TTC549 (cell line): ENCODE measurements around the gene ZDHHC15.
"Not testable (repeated sequence)": the region's sequence is repeated elsewhere in the genome, so short reads cannot be mapped to it uniquely, and the experiment has no call there.

Experiments
- FAIRE-seq: peaks from 2 replicates; lab custom pipeline; 2012; peaks lifted over from hg19 to GRCh38; lab: Jason Lieb, UNC

ZDHHC15 gene, protein sequence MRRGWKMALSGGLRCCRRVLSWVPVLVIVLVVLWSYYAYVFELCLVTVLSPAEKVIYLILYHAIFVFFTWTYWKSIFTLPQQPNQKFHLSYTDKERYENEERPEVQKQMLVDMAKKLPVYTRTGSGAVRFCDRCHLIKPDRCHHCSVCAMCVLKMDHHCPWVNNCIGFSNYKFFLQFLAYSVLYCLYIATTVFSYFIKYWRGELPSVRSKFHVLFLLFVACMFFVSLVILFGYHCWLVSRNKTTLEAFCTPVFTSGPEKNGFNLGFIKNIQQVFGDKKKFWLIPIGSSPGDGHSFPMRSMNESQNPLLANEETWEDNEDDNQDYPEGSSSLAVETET

DNA sequence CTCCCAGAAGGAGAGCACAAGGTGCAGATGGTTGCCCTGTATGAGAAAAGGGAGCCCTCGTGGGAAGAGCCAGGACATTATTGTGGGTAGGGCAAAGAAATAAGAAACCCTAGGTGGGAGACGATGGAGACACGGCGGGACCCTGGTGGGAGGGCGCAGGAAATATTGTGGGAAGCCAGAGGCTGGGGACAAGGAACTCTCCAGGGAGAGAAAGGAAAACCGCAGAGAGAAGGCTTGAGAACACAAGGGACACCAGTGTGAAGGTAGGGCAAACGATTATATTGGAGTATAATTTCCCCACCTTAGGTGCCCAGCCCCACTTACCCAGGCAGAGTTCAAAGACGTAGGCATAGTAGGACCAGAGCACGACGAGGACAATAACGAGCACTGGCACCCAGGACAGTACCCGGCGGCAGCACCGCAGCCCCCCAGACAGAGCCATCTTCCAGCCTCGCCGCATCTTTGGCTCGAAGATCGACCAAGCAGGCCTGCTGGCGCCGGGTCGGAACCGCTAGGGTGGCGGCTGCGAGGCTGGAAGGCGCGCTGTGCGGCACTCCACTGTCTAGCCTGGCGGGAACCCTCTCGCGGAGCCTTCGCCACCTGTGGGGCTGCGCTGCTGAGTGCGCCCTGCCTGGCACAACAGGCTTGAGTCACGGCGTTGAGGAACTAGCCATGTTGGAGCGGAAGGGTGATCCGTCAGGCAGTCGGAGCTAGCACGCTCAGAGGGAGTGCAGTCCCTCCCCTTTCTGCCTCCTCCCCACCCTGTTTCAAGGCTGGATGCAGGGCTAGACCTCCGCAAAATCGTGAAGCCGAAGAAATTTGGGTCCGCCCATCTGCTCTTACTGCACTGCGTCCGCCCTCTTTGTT, at the start of gene ZDHHC15:
TSS of gene ZDHHC15 (minus strand) at position 473 of the 867 bp plus-strand sequence. CDS start at position 460, 13 bp downstream.
- FAIRE-seq: no peak

DNA sequence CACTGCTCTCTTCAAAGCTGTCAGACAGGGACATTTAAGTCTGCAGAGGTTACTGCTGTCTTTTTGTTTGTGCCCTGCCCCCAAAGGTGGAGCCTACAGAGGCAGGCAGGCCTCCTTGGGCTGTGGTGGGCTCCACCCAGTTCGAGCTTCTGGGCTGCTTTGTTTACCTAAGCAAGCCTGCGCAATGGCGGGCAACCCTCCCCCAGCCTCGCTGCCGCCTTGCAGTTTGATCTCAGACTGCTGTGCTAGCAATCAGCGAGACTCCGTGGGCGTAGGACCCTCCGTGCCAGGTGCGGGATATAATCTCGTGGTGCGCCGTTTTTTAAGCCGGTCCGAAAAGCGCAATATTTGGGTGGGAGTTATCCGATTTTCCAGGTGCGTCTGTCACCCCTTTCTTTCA, 37.7 kb upstream of the ZDHHC15 start:
- FAIRE-seq: not testable (repeated sequence)

DNA sequence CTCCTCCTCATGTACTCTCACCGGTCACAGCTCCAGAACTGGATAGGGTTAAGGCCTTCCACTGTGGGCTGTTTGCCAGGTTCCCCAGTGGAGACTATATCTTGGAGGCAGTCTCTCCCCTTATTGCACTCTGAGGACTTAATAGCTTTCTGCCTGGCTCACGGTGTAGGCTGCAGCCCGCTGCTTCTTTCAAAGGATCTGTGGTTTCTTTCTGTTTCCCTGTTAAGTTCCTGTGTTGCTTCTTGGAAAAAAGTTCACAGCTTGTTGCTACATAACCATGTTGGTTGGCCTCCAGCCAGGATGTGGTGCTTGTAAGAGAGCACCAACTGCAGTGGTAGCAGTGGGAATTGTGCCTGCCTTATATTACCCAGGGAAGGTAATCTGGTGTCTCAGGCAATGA, 24.9 kb upstream of the ZDHHC15 start:
- FAIRE-seq: no peak

DNA sequence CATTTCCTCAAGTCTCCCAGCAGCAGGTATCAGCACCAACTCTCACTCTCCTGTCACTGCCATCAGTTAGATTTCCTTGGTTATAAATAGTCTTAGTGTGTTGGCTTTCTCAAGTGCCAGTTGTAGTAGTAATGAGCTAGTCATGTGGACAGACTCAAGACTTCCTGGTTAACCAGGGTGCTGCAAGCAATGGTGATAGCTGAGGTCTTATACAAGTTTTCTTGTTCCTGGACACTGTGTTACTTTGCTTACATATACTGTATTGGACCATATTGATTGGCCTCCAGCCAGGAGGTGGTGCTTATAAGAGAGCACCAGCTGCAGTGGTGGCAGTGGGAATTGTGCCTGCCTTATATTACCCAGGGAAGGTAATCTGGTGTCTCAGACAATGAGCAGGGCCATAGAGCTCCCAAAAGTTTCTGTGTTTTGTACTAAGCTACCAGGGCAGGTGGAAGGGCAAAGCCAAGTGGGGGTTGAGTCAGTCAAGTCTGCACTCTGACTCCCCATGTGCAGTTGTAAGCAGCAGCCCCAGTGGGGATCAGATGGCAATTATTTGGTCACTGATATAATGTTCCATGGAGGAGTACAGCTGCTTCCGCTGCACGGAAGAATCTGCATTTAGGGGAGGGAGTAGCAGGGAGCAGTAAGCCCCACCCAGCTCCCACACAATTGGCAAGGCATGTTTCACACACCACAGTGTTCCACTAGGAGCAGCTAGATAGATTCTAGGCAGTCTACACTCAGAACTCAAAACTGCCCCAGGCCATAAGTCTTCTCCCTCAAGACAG, 24.1 kb upstream of the ZDHHC15 start:
- FAIRE-seq: no peak

DNA sequence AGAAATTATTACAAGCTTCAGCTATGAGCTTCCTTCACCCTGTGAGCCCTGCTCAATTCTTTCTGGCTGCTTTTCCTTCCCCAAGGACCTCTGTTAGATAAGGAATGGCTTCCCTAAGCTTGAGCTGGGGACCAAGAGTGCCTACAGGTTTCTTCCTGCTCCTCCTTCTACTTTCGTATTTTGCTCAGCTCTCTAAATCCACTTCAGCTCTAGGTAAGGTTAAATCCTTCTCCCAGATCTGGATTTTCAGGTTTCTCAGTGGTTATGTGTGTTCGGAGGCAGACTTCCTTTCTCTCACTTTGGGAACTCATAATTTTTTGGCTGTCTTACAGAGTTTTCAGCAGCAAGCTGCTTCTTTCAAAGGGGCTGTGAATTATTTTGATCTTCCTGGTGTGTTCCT, 21.9 kb upstream of the ZDHHC15 start:
- FAIRE-seq: no peak

DNA sequence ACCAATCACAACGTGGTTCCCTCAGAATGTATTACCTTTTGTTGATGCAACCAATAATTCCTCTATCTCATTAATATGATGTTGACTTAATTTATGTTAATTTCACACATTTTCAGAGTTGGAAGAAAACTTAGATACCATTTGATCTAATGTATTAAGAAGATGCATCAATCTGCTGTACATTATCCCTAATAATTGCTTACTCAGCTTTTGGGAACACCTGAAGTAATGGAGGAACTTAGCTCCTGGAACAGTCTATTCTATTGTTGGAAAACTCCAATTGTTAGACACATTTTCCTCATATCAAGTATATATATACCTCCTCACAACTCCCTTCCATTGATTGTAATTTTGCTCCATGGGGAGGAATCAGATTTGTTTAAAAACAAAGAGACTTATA, 38.9 kb downstream of the ZDHHC15 start:
- no peak for FAIRE-seq

DNA sequence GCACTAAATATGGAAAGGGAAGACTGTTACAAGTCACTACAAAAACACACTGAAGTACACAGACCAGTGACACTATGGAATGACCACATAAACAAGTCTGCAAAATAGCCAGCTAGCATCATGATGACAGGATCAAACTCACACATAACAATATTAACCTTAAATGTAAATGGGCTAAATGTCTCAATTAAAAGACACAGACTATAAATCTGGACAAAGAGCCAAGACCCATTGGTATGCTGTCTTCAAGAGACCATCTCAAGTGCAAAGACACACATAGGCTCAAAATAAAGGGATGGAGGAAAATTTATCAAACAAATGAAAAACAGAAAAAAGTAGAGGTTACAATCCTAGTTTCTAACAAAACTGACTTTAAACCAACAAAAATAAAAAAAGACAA, 61.1 kb downstream of the ZDHHC15 start:
- not testable (repeated sequence) for FAIRE-seq

DNA sequence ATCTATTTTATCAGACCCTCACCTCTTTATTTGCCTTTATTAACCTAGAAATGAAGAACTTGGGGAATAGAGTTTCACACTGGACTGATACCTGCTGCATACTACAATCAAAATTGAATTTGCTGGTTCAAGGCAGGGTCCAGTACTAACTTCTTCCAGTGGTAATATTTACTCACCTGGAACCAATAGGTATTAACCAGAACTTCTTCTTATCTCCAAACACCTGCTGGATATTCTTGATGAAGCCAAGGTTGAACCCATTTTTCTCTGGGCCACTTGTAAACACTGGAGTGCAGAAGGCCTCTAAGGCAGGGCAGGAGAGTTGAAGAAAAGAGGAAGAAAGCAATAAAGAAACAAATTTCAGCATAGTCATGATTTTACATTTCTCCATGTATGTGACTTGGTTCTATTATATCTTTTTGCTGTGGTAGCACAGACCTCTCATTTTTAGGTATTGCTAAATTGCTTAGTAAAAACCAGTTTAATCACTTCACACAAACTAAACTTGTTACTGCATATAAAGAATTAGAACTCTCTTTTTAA, 101.1 kb downstream of the ZDHHC15 start:
- no peak for FAIRE-seq

DNA sequence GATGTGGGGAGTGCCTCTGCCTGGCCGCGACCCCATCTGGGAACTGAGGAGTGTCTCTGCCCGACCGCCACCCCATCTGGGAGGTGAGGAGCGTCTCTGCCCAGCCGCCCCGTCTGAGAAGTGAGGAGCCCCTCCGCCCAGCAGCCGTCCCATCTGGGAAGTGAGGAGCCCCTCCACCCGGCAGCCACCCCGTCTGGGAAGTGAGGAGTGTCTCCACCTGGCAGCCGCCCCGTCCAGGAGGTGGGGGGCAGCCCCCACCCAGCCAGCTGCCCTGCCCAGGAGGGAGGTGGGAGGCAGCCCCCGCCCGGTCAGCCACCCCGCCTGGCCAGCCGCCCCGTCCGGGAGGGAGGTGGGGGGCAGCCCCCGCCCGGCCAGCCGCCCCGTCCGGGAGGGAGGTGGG, 115.7 kb downstream of the ZDHHC15 start:
- FAIRE-seq: not testable (repeated sequence)

DNA sequence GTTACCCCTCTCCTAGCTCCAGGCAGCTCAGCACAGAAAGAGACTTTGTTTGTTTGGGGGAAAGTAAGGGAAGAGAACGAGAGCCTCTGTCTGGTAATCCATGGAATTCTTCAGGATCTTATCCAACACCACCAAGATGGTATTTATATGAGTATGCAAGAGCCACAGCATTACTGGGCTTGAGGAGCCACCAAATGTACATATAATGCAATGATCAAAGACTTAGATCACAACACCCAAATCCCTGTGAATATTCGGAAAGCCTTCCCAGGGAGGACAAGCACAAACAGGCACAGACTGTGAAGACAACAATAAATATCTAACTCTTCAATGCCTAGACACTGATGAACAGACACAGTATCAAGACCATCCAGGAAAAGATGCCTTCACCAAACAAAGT, 132.4 kb downstream of the ZDHHC15 start:
- no peak for FAIRE-seq

DNA sequence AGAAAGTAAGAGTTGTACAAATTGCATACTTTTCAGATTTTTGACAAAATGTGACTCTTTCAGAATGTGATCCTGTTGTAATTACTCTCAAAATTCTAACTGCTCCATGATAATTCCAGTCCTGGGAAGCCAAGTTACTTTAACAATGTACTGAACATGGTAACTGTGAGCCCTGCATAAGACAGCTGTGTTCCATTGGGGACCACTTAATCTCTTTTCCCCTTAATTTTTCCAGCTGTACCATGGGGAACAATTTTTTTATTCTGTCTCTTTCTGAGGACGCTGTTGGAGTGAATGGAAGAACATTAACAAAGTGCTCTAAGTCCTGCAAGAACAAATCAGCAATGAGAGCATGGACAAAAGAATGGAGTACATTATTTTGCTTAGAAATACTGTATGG, 153.1 kb downstream of the ZDHHC15 start:
- FAIRE-seq: no peak

DNA sequence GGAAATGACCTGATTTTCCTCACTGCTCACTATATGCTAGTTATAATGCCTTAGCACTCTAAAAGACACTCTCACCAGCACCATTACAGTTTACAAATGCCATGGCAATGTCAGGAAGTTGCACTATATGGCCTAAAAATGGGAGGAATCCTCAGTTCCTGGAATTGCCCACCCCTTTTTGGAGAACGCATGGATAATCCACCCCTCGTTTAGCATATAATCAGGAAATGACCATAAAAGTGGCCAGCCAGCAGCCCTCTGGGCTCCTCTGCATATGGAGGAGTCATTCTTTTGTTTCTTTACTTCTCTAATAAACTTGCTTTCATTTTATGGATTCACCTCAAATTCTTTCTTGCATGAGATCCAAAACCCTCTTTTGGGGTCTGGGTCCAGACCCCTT, 156.0 kb downstream of the ZDHHC15 start:
- no peak for FAIRE-seq

DNA sequence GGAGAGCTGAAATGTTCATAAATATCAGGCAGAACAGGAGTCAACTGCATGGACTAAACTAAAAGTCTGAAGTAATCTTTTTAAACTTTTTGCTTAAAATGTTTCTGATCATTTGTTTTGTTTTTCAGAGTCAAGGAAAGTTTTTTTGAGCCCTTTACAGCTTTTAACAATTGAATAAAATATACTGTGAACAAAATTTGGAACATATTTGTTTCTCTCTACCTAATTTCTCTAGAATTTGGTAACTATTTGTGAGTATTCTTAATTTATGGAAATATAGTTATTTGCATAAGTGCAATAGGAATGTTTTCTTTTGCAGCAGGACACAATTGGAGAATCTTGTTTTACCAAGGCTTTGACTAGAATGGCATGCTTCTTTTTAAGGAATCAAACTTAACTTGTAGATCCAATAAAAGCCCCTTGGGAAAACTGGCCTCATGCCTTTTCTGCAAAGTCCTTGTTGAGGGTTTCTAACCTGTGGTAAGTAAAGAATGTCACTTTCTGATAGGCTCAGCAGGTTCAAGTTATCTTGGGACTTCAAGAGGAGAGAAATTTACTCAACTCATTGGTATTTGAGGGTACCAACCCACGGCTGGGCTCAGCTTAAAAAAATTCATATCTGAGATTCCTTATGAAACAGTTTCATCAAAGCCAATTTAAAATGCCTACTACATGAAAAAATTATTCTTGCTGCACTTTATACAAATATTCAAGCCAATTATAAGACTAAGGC, 157.4 kb downstream of the ZDHHC15 start:
- FAIRE-seq: no peak

DNA sequence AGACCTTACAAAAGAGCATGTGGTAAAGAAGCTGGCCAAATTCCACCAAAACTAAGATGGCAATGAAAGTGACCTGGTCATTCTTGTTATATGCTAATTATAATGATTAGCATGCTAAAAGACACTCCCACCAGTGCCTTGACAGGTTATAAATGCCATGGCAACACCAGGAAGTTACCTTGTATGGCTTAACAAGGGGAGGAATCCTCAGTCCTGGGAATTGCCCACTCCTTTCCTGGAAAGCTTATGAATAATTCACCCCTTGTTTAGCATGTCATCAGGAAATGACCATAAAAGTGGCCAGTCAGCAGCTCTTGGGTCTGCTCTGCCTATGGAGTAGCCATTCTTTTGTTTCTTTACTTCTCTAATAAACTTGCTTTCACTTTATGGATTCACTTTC, 161.0 kb downstream of the ZDHHC15 start:
- FAIRE-seq: no peak

DNA sequence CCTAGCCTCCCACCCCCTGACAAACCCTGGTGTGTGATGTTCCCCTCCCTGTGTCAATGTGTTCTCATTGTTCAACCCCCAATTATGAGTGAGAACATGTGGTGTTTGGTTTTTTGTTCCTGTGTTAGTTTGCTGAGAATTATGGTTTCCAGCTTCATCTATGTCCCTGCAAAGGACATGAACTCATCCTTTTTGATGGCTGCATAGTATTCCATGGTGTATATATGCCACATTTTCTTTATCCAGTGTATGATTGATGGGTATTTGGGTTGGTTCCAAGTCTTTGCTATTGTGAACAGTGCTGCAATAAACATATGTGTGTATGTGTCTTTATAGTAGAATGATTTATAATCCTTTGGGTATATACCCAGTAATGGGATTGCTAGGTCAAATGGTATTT, 174.2 kb downstream of the ZDHHC15 start:
- not testable (repeated sequence) for FAIRE-seq

DNA sequence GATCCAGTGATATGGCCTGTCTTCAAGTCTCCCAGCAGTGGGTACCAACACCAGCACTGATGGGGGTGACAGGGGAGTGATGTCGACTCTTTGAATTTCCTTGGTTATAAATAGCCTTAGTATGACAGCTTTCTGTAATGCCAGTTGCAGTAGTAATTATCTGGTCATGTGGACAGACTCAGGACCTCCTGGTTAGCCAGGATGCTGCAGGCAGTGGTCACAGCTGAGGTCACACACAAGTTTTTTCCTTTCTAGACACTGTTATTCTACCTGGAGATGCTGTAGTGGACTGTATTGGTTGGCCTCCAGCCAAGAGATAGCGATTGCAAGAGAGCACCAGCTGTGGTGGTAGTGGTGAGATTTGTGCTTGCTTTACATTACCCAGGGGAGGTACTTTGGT, 185.3 kb downstream of the ZDHHC15 start:
- no peak for FAIRE-seq

DNA sequence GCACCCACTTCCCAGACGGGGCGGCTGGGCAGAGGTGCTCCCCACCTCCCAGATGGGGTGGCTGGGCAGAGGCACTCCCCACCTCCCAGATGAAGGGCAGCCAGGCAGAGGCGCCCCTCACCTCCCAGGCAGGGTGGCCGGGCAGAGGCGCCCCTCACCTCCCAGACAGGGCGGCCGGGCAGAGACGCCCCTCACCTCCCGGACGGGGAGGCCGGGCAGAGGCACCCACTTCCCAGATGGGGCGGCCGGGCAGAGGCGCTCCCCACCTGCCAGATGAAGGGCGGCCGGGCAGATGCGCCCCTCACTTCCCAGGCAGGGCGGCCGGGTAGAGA, 187.7 kb downstream of the ZDHHC15 start:
- FAIRE-seq: no peak

DNA sequence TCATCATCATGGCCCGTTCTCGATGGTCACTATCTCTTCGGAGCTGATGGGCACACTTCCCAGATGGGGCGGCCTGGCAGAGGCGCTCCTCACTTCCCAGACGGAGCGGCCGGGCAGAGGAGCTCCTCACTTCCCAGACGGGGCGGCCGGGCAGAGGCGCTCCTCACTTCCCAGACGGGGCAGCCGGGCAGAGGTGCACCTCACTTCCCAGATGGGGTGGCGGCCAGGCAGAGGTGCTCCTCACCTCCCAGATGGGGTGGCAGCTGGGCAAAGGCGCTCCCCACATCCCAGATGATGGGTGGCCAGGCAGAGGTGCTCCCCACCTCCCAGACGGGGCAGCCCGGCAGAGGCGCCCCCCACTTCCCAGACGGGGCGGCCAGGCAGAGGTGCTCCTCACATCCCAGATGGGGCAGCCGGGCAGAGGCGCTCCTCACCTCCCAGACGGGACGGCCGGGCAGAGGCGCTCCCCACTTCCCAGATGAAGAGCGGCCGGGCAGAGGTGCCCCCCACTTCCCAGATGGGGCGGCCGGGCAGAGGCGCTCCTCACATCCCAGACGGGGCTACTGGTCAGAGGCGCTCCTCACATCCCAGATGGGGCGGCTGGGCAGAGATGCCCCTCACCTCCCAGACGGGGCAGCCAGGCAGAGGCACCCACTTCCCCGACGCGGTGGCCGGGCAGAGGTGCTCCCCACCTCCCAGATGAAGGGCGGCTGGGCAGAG, 188.3 kb downstream of the ZDHHC15 start:
- FAIRE-seq: not testable (repeated sequence)

DNA sequence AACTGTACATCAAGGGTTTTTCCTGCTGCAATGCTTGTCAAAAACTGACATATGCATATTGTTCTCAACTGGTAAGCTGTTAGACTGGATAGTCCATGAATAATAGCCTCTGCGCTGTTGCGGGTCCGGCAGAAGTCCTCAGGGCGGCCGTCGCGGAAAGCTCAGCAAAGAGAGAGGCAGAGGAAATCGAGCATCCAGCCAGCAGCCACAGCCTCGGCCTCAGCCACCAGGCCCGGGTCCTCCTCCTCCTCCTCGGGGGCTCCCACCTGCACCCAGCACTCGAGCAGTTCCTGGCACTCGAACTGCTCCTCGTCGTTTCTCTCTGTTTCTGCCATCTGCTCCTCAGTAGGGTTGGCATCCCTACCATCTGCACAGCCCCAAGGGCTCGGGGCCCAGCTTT, 195.2 kb downstream of the ZDHHC15 start:
- FAIRE-seq: no peak
